ENCODE results near the gene TBATA.

The TBATA gene

GRCh38 chr10:70807556-70807955 lies 22.4 kb upstream of the TBATA start:
- Histone ChIP-seq H2AFZ (ENCODE audit: low read length, unreplicated experiment) (no peak overlapping the region), H3K79me2 (ENCODE audit: control insufficient read depth, insufficient read depth, low read length, unreplicated experiment) (no peaks in the 10 kb centered on the region), H3K27ac (ENCODE audit: low read depth, low read length) (no peak overlapping the region), H3K36me3 (ENCODE audit: insufficient read depth, low read length) (no peaks in the 10 kb centered on the region), H3K27me3 (ENCODE audit: insufficient read depth, low read length) (peaks cover 9% of the 10 kb centered on the region), H3K4me3 (ENCODE audit: low read depth, low read length) (no peak overlapping the region), H3K4me1 (ENCODE audit: control insufficient read depth, insufficient read depth, low read length, unreplicated experiment) (peaks cover 3% of the 10 kb centered on the region)

GRCh38 chr10:70806841-70807240 lies 21.7 kb upstream of the TBATA start:
- Histone ChIP-seq H3K4me1 (ENCODE audit: control insufficient read depth, insufficient read depth, low read length, unreplicated experiment) (peaks cover 3% of the 10 kb centered on the region), H3K79me2 (ENCODE audit: control insufficient read depth, insufficient read depth, low read length, unreplicated experiment) (no peaks in the 10 kb centered on the region), H3K27ac (ENCODE audit: low read depth, low read length) (no peak overlapping the region), H3K4me3 (ENCODE audit: low read depth, low read length) (no peak overlapping the region), H3K27me3 (ENCODE audit: insufficient read depth, low read length) (peaks cover 16% of the 10 kb centered on the region), H3K36me3 (ENCODE audit: insufficient read depth, low read length) (no peaks in the 10 kb centered on the region), H2AFZ (ENCODE audit: low read length, unreplicated experiment) (no peak overlapping the region)

GRCh38 chr10:70805619-70806215 lies 20.5 kb upstream of the TBATA start:
- H3K79me2 ChIP-seq (ENCODE audit: control insufficient read depth, insufficient read depth, low read length, unreplicated experiment), result no peaks in the 10 kb centered on the region
- H3K27ac ChIP-seq (ENCODE audit: low read depth, low read length), result no peak overlapping the region
- H3K4me1 ChIP-seq (ENCODE audit: control insufficient read depth, insufficient read depth, low read length, unreplicated experiment), result peaks cover 3% of the 10 kb centered on the region
- H3K36me3 ChIP-seq (ENCODE audit: insufficient read depth, low read length), result no peaks in the 10 kb centered on the region
- H3K27me3 ChIP-seq (ENCODE audit: insufficient read depth, low read length), result peaks cover 21% of the 10 kb centered on the region
- H3K4me3 ChIP-seq (ENCODE audit: low read depth, low read length), result no peak overlapping the region
- no peak overlapping the region for H2AFZ ChIP-seq (ENCODE audit: low read length, unreplicated experiment)

- Histone ChIP-seq H3K4me3 (ENCODE audit: low read depth, low read length) (no peak overlapping the region), H3K36me3 (ENCODE audit: insufficient read depth, low read length) (no peaks in the 10 kb centered on the region), H2AFZ (ENCODE audit: low read length, unreplicated experiment) (no peak overlapping the region), H3K27ac (ENCODE audit: low read depth, low read length) (no peak overlapping the region), H3K4me1 (ENCODE audit: control insufficient read depth, insufficient read depth, low read length, unreplicated experiment) (peaks cover 3% of the 10 kb centered on the region), H3K27me3 (ENCODE audit: insufficient read depth, low read length) (peaks cover 26% of the 10 kb centered on the region), H3K79me2 (ENCODE audit: control insufficient read depth, insufficient read depth, low read length, unreplicated experiment) (no peaks in the 10 kb centered on the region)
These were observed 19.2 kb upstream of the TBATA start for GRCh38 chr10:70804421-70804808.

- no peaks in the 10 kb centered on the region for H3K79me2 ChIP-seq (ENCODE audit: control insufficient read depth, insufficient read depth, low read length, unreplicated experiment)
- H3K4me1 ChIP-seq (ENCODE audit: control insufficient read depth, insufficient read depth, low read length, unreplicated experiment), result peaks cover 3% of the 10 kb centered on the region
- H3K27ac ChIP-seq (ENCODE audit: low read depth, low read length), result no peak overlapping the region
- H2AFZ ChIP-seq (ENCODE audit: low read length, unreplicated experiment), result no peak overlapping the region
- H3K27me3 ChIP-seq (ENCODE audit: insufficient read depth, low read length), result peaks cover 29% of the 10 kb centered on the region
- H3K4me3 ChIP-seq (ENCODE audit: low read depth, low read length), result no peak overlapping the region
- no peaks in the 10 kb centered on the region for H3K36me3 ChIP-seq (ENCODE audit: insufficient read depth, low read length)
These were observed 18.7 kb upstream of the TBATA start for GRCh38 chr10:70803775-70804420.

GRCh38 chr10:70801854-70802253 lies 16.7 kb upstream of the TBATA start:
- Histone ChIP-seq H3K4me3 (ENCODE audit: low read depth, low read length) (no peak overlapping the region), H3K27ac (ENCODE audit: low read depth, low read length) (no peak overlapping the region), H3K4me1 (ENCODE audit: control insufficient read depth, insufficient read depth, low read length, unreplicated experiment) (peaks cover 3% of the 10 kb centered on the region), H3K27me3 (ENCODE audit: insufficient read depth, low read length) (peaks cover 44% of the 10 kb centered on the region), H3K79me2 (ENCODE audit: control insufficient read depth, insufficient read depth, low read length, unreplicated experiment) (no peaks in the 10 kb centered on the region), H2AFZ (ENCODE audit: low read length, unreplicated experiment) (no peak overlapping the region), H3K36me3 (ENCODE audit: insufficient read depth, low read length) (no peaks in the 10 kb centered on the region)

GRCh38 chr10:70799124-70799523 lies 13.9 kb upstream of the TBATA start:
- no peak overlapping the region for H3K27ac ChIP-seq (ENCODE audit: low read depth, low read length)
- H2AFZ ChIP-seq (ENCODE audit: low read length, unreplicated experiment), result no peak overlapping the region

GRCh38 chr10:70797840-70798239 lies 12.7 kb upstream of the TBATA start:
- no peak overlapping the region for H3K27ac ChIP-seq (ENCODE audit: low read depth, low read length)

More at GRCh38 chr10:70799124-70799523, 13.9 kb upstream of the TBATA start:
- no peaks in the 10 kb centered on the region for H3K36me3 ChIP-seq (ENCODE audit: insufficient read depth, low read length)
- H3K4me1 ChIP-seq (ENCODE audit: control insufficient read depth, insufficient read depth, low read length, unreplicated experiment), result no peaks in the 10 kb centered on the region
- peaks cover 61% of the 10 kb centered on the region for H3K27me3 ChIP-seq (ENCODE audit: insufficient read depth, low read length)
- no peaks in the 10 kb centered on the region for H3K79me2 ChIP-seq (ENCODE audit: control insufficient read depth, insufficient read depth, low read length, unreplicated experiment)
- H3K4me3 ChIP-seq (ENCODE audit: low read depth, low read length), result no peak overlapping the region

GRCh38 chr10:70795613-70796012 lies 10.4 kb upstream of the TBATA start:
- H2AFZ ChIP-seq (ENCODE audit: low read length, unreplicated experiment), result no peak overlapping the region
- H3K27ac ChIP-seq (ENCODE audit: low read depth, low read length), result no peak overlapping the region
- no peak overlapping the region for H3K4me3 ChIP-seq (ENCODE audit: low read depth, low read length)
- no peaks in the 10 kb centered on the region for H3K36me3 ChIP-seq (ENCODE audit: insufficient read depth, low read length)
- H3K27me3 ChIP-seq (ENCODE audit: insufficient read depth, low read length), result peaks cover 58% of the 10 kb centered on the region
- H3K79me2 ChIP-seq (ENCODE audit: control insufficient read depth, insufficient read depth, low read length, unreplicated experiment), result no peaks in the 10 kb centered on the region
- H3K4me1 ChIP-seq (ENCODE audit: control insufficient read depth, insufficient read depth, low read length, unreplicated experiment), result no peaks in the 10 kb centered on the region

More at GRCh38 chr10:70797840-70798239, 12.7 kb upstream of the TBATA start:
- no peaks in the 10 kb centered on the region for H3K36me3 ChIP-seq (ENCODE audit: insufficient read depth, low read length)
- H3K4me3 ChIP-seq (ENCODE audit: low read depth, low read length), result no peak overlapping the region
- peaks cover 68% of the 10 kb centered on the region for H3K27me3 ChIP-seq (ENCODE audit: insufficient read depth, low read length)
- no peak overlapping the region for H2AFZ ChIP-seq (ENCODE audit: low read length, unreplicated experiment)
- no peaks in the 10 kb centered on the region for H3K4me1 ChIP-seq (ENCODE audit: control insufficient read depth, insufficient read depth, low read length, unreplicated experiment)
- H3K79me2 ChIP-seq (ENCODE audit: control insufficient read depth, insufficient read depth, low read length, unreplicated experiment), result no peaks in the 10 kb centered on the region

DNA sequence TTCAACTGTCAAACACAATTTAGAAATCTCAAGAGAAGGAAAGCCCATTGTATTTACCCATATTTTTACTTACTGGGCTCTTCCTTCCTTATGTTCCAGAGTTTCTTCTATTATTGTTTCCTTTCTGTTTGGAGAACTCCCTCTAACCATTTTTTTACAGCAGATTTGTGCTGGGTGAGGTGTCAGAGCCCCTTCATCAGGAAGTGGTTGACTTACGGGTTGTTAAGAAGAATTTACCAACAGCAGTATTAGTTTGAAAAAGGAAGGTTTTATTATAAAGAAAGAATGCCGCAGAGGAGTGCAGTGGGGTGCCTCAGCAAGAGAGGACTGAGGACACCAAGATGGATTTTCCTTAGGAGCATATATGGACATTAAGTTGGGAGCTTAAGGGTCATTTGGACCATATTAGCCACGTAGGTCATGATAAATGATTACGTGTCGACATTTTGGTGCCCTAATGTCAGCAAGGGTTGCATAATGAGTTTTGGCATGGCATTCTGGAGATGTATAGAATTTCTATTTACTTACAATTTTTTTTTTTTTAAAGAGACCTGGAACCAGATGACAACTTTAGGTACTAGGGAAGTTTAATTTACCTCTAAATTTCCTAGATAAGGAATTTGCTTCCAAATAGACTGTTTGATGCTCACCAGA lies 6.3 kb upstream of the TBATA start:
- no peaks in the 10 kb centered on the region for H3K79me2 ChIP-seq (ENCODE audit: control insufficient read depth, insufficient read depth, low read length, unreplicated experiment)
- no peak overlapping the region for H3K27ac ChIP-seq (ENCODE audit: low read depth, low read length)
- no peak overlapping the region for H3K4me3 ChIP-seq (ENCODE audit: low read depth, low read length)
- H3K4me1 ChIP-seq (ENCODE audit: control insufficient read depth, insufficient read depth, low read length, unreplicated experiment), result peaks cover 5% of the 10 kb centered on the region
- H3K36me3 ChIP-seq (ENCODE audit: insufficient read depth, low read length), result no peaks in the 10 kb centered on the region
- H2AFZ ChIP-seq (ENCODE audit: low read length, unreplicated experiment), result no peak overlapping the region
- H3K27me3 ChIP-seq (ENCODE audit: insufficient read depth, low read length), result peaks cover 42% of the 10 kb centered on the region

Data from ACC112 (cell line).